Endothelial cell of umbilical vein (primary cell): ENCODE data around the gene LRRC53. TPM values are rescaled to one million over a fixed set of nuclear protein-coding genes. Genes with fewer than 3 reads are reported as not detected.

Experiments used
- BruUV-seq: library from RNA; stranded (reverse); fragments of 400-500 nt; replicated peaks from 2 replicates; lab custom pipeline; 2021; lab: Mats Ljungman, UMichigan
- CTCF ChIA-PET: fragments of 300-600, 350-600 bp; sonication (Branson Sonifier 250); formaldehyde crosslinking; loops from one replicate; lab custom pipeline; 2021; ENCODE audit warnings: antibody characterized with exemption, inconsistent platforms; lab: Charles Lee
- POLR2A ChIA-PET: fragments of 300-600, 350-600 bp; sonication (Branson Sonifier 250); formaldehyde crosslinking; loops from one replicate; lab custom pipeline; 2021; ENCODE audit warnings: antibody characterized with exemption, inconsistent platforms; lab: Charles Lee
- DNase-seq: peaks from one replicate; pipeline ENCODE4 v3.0.0-alpha.2; 2011; ENCODE audit warnings: low read depth, low spot score
- FAIRE-seq: peaks from 2 replicates; lab custom pipeline; 2011; peaks lifted over from hg19 to GRCh38; lab: Jason Lieb, UNC
- H2AFZ ChIP-seq: 2 replicates; pipeline ENCODE4 v1.6.0; 2012; ENCODE audit warnings: low read depth, low read length, control low read depth, inconsistent platforms
- H3K27ac ChIP-seq: 2 replicates; pipeline ENCODE4 v1.5.1; 2011; ENCODE audit warnings: low read depth, mild to moderate bottlenecking, control low read depth, low read length, moderate library complexity; ENCODE audit not compliant: insufficient read depth
- H3K27me3 ChIP-seq, 2 experiments: 2 replicates each; pipeline versions ENCODE4 v1.6.0 to v1.6.1; 2011; ENCODE audit warnings: low read length in 2 of 2, mixed read lengths in 1 of 2; ENCODE audit not compliant: control insufficient read depth in 2 of 2, insufficient read depth in 2 of 2
- H3K36me3 ChIP-seq, 2 experiments: 2 replicates in 1 of 2; 3 replicates in 1 of 2; pipeline ENCODE4 v1.5.1; 2011; ENCODE audit warnings: low read length in 2 of 2, mild to moderate bottlenecking in 1 of 2, moderate library complexity in 1 of 2; ENCODE audit not compliant: control insufficient read depth in 2 of 2, insufficient read depth in 2 of 2; ENCODE audit errors: extremely low read depth in 1 of 2
- H3K4me1 ChIP-seq: 3 replicates; pipeline ENCODE4 v1.5.1; 2011; ENCODE audit warnings: mild to moderate bottlenecking, low read length; ENCODE audit not compliant: control insufficient read depth, insufficient read depth; ENCODE audit errors: extremely low read depth
- H3K4me2 ChIP-seq: 2 replicates; pipeline ENCODE4 v1.6.1; 2011; ENCODE audit warnings: low read length, control low read depth, mixed read lengths; ENCODE audit not compliant: insufficient read depth
- H3K4me3 ChIP-seq, 3 experiments: fragments of 200-600 bp in 1 of 3; sonication (generic), shearing (Covaris generic) in 1 of 3; replicated peaks in 1 of 3; 2 replicates each; pipeline ENCODE4 v1.5.1; 2011 to 2016; ENCODE audit warnings: control low read depth in 3 of 3, low read length in 3 of 3, mild to moderate bottlenecking in 2 of 3, inconsistent platforms in 1 of 3, low read depth in 1 of 3, moderate library complexity in 1 of 3; ENCODE audit not compliant: insufficient read depth in 1 of 3
- H3K79me2 ChIP-seq: 2 replicates; pipeline ENCODE4 v1.6.0; 2012; ENCODE audit warnings: low read length, inconsistent platforms; ENCODE audit not compliant: control insufficient read depth, insufficient read depth
- H3K9ac ChIP-seq: replicated peaks from 2 replicates; pipeline ENCODE3; 2011; ENCODE audit warnings: low read length, control low read depth; ENCODE audit not compliant: insufficient read depth; ENCODE audit errors: extremely low read depth
- H3K9me1 ChIP-seq: replicated peaks from 3 replicates; pipeline ENCODE4 v1.6.0; 2011; ENCODE audit warnings: mild to moderate bottlenecking, low read length; ENCODE audit not compliant: control insufficient read depth, insufficient read depth; ENCODE audit errors: extremely low read depth
- H3K9me3 ChIP-seq: replicated peaks from 2 replicates; pipeline ENCODE4 v1.5.1; 2012; ENCODE audit warnings: low read length, inconsistent platforms; ENCODE audit not compliant: control insufficient read depth, insufficient read depth
- H4K20me1 ChIP-seq: replicated peaks from 2 replicates; pipeline ENCODE3; 2011; ENCODE audit warnings: mild to moderate bottlenecking, low read length; ENCODE audit not compliant: control insufficient read depth, insufficient read depth; ENCODE audit errors: extremely low read depth
- EZH2 ChIP-seq: IDR thresholded peaks from 2 replicates; pipeline ENCODE4 v1.6.1; 2012; ENCODE audit warnings: borderline replicate concordance, low read depth, mild to moderate bottlenecking, moderate library complexity, low read length, inconsistent platforms; ENCODE audit not compliant: severe bottlenecking
- FOS ChIP-seq: IDR thresholded peaks from 2 replicates; pipeline ENCODE4 v1.6.1; 2011; ENCODE audit warnings: mild to moderate bottlenecking, low read length, moderate library complexity, borderline replicate concordance; ENCODE audit not compliant: insufficient read depth
- GATA2 ChIP-seq: IDR thresholded peaks from 2 replicates; pipeline ENCODE4 v1.7.0; 2011; ENCODE audit warnings: low read depth, mild to moderate bottlenecking, moderate library complexity, mixed read lengths, low read length; ENCODE audit not compliant: insufficient read length, insufficient read depth
- JUN ChIP-seq: IDR thresholded peaks from 2 replicates; pipeline ENCODE4 v1.6.1; 2011; ENCODE audit warnings: borderline replicate concordance, low read depth; ENCODE audit not compliant: insufficient read length, insufficient read depth
- MYC ChIP-seq: IDR thresholded peaks from one replicate; pipeline ENCODE4 v1.6.1; 2011; ENCODE audit warnings: mild to moderate bottlenecking, low read depth, low read length
- POLR2A ChIP-seq: IDR thresholded peaks from 2 replicates; pipeline ENCODE4 v1.6.1; 2012; ENCODE audit warnings: low read depth, mild to moderate bottlenecking, control low read depth, low read length
- POLR2AphosphoS5 ChIP-seq: IDR thresholded peaks from 2 replicates; pipeline ENCODE4 v1.6.1; 2012; ENCODE audit warnings: low read depth, mild to moderate bottlenecking, control low read depth, low read length, moderate library complexity; ENCODE audit not compliant: insufficient read depth
- dilution Hi-C: fragments of 300-500 bp; cut with MboI; formaldehyde crosslinking; loops from one replicate; pipeline ENCODE4 v1.15.0; 2019; ENCODE audit warnings: low sequenced_read_pairs; ENCODE audit not compliant: extremely low pct_ligation_motif_present
- intact Hi-C: fragments of 100-400 bp; cut with micrococcal nuclease; formaldehyde crosslinking; loops from one replicate; pipeline ENCODE4 v1.10.0; 2022
- polyA plus RNA-seq, 4 experiments: library from polyadenylated mRNA; depleted of rRNA in 3 of 4; stranded (reverse) in 3 of 4; unstranded in 1 of 4; fragments of >200 nt; gene quantifications; 2 replicates each; pipeline versions ENCODE4 v1.2.1 to v1.2.3, GENCODE V29; 2011 to 2012; ENCODE audit warnings: missing spikeins in 1 of 4
- total RNA-seq: library from RNA; stranded (reverse); gene quantifications from 2 replicates; pipeline ENCODE4 v1.2.3, GENCODE V29; 2021
- TF ChIP-seq, protein P1 (sequence below): IDR thresholded peaks from 2 replicates; pipeline ENCODE4 v1.6.1; 2011; ENCODE audit not compliant: insufficient read depth, insufficient read length
- TF ChIP-seq, protein P2 (sequence below), 2 donors: IDR thresholded peaks; 1 replicate in 1 of 2; 2 replicates in 1 of 2; pipeline ENCODE4 v1.5.1; 2011; ENCODE audit warnings: low read length in 2 of 2, mild to moderate bottlenecking in 2 of 2, moderate library complexity in 2 of 2, control low read depth in 1 of 2, inconsistent platforms in 1 of 2, low read depth in 1 of 2; ENCODE audit not compliant: insufficient read depth in 1 of 2; ENCODE audit errors: extremely low read depth in 1 of 2

Gene LRRC53
- total and polyA plus RNA-seq, 2 donors (not counting 3 experiments of a cell fraction or from before 2014, with no cell fraction given), result not detected

DNA sequence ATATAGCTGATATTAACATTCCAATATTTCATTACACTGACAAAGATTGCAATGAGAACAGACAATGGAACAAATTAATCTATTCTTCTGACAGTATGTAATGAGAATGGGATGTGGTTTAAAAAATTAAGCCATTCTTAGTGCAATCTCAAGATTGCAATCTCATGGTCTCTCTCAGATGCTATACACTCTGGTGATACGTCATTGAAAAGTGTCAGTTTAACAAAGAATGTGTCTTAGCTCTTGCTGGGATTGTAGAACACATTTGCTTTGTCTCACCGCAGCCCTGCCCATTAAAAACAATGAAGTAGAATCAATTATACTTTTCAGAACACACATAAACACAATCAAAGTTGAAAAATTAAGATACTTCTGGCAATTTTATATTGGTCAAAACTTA is 55.2 kb downstream of the LRRC53 start:
- H3K79me2 ChIP-seq, result no peaks in the 10 kb centered on the region
- no peak for FAIRE-seq
- no peak overlapping the region for H3K9ac ChIP-seq
- no peaks in the 10 kb centered on the region for H3K27me3 ChIP-seq
- no peak overlapping the region for H3K4me3 ChIP-seq
- TF ChIP-seq EZH2, result no peak
- no peak for TF ChIP-seq POLR2A
- no peak overlapping the region for H3K27ac ChIP-seq
- no peaks in the 10 kb centered on the region for H3K9me3 ChIP-seq
- dilution Hi-C loops (no loop called here), intact Hi-C loops (no loop called here)
- DNase-seq, result no peak
- H3K9me1 ChIP-seq, result no peaks in the 10 kb centered on the region
- POLR2A ChIA-PET, result no interaction called here
- H3K4me1 ChIP-seq, result no peaks in the 10 kb centered on the region
- no peaks in the 10 kb centered on the region for H4K20me1 ChIP-seq
- no peaks in the 10 kb centered on the region for H3K36me3 ChIP-seq
- no peak overlapping the region for H2AFZ ChIP-seq
- no TSS peak for BruUV-seq
- CTCF ChIA-PET, result no interaction called here
- no peak overlapping the region for H3K4me2 ChIP-seq

DNA sequence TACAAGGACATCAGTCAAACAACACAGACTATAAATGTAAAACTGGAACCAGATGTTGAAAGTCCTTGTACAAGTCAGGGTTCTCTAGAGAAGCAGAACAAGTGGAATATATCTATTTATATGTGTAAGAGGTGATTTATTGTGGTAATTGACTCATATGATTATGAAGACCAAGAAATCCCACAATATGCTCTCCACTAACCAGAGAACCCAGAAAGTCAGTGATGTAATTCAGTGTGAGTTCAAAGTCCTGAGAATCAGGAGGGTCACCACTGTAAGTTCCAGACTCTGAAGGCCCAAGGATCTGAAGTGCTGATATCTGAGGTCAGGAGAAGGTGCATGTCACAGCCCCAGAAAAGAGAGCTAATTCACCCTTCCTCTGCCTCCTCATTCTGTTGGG is 57.0 kb downstream of the LRRC53 start:
- ChIA-PET POLR2A (no interaction called here), CTCF (no interaction called here)
- H3K4me2 ChIP-seq, result no peak overlapping the region
- H3K4me1 ChIP-seq, result no peaks in the 10 kb centered on the region
- dilution Hi-C loops, result no loop called here
- no peak overlapping the region for H2AFZ ChIP-seq
- no TSS peak for BruUV-seq
- TF ChIP-seq, protein P1, sequence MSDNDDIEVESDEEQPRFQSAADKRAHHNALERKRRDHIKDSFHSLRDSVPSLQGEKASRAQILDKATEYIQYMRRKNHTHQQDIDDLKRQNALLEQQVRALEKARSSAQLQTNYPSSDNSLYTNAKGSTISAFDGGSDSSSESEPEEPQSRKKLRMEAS, result no peak
- no peak for TF ChIP-seq POLR2AphosphoS5
- TF ChIP-seq MYC, result no peak
- TF ChIP-seq JUN, result no peak
- TF ChIP-seq POLR2A, result no peak
- TF ChIP-seq FOS, result no peak
- no peak for TF ChIP-seq EZH2
- TF ChIP-seq, protein P2, sequence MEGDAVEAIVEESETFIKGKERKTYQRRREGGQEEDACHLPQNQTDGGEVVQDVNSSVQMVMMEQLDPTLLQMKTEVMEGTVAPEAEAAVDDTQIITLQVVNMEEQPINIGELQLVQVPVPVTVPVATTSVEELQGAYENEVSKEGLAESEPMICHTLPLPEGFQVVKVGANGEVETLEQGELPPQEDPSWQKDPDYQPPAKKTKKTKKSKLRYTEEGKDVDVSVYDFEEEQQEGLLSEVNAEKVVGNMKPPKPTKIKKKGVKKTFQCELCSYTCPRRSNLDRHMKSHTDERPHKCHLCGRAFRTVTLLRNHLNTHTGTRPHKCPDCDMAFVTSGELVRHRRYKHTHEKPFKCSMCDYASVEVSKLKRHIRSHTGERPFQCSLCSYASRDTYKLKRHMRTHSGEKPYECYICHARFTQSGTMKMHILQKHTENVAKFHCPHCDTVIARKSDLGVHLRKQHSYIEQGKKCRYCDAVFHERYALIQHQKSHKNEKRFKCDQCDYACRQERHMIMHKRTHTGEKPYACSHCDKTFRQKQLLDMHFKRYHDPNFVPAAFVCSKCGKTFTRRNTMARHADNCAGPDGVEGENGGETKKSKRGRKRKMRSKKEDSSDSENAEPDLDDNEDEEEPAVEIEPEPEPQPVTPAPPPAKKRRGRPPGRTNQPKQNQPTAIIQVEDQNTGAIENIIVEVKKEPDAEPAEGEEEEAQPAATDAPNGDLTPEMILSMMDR (IDR thresholded peaks at IDR 0.05; ENCODE audit: extremely low read depth in 1 of 2, insufficient read depth in 1 of 2, low read depth in 1 of 2, low read length in 2 of 2), result no peak
- TF ChIP-seq GATA2, result no peak
- H3K79me2 ChIP-seq, result no peaks in the 10 kb centered on the region
- H3K36me3 ChIP-seq, result no peaks in the 10 kb centered on the region
- no peak overlapping the region for H3K9ac ChIP-seq
- no peaks in the 10 kb centered on the region for H4K20me1 ChIP-seq
- intact Hi-C loops, result no loop called here
- no peak for DNase-seq
- H3K4me3 ChIP-seq, result no peak overlapping the region
- H3K27ac ChIP-seq, result no peak overlapping the region
- H3K27me3 ChIP-seq, result no peaks in the 10 kb centered on the region
- FAIRE-seq, result no peak
- H3K9me3 ChIP-seq, result no peaks in the 10 kb centered on the region
- no peaks in the 10 kb centered on the region for H3K9me1 ChIP-seq
